ENCODE results near the gene ST7.

- TF ChIP-seq CTCF (IDR thresholded peaks at IDR 0.05; ENCODE audit: low read depth, low read length) (no peak), MAX (IDR thresholded peaks at IDR 0.05; ENCODE audit: low read depth, low read length) (no peak), POLR2A (IDR thresholded peaks at IDR 0.05; ENCODE audit: extremely low read depth, insufficient read length) (no peak)
These were observed 219.9 kb downstream of the ST7 start for GRCh38 chr7:117173035-117173770.
